GM19240 (cell line): Measurements from ENCODE around the gene KRTAP5-5.
"Not testable (repeated sequence)": the region's sequence is repeated elsewhere in the genome, so short reads cannot be mapped to it uniquely, and the experiment has no call there.

ENCODE experiments used
- DNase-seq: peaks from one replicate; pipeline ENCODE4 v3.0.0; 2011; ENCODE audit warnings: low spot score; ENCODE audit not compliant: insufficient read length

KRTAP5-5 gene

GRCh38 chr11:1655168-1656060, 25.8 kb downstream of the KRTAP5-5 start:
- no peak for DNase-seq

GRCh38 chr11:1656061-1656441, 26.5 kb downstream of the KRTAP5-5 start:
- DNase-seq: no peak

GRCh38 chr11:1656670-1657069, 27.1 kb downstream of the KRTAP5-5 start:
- DNase-seq: no peak

DNA sequence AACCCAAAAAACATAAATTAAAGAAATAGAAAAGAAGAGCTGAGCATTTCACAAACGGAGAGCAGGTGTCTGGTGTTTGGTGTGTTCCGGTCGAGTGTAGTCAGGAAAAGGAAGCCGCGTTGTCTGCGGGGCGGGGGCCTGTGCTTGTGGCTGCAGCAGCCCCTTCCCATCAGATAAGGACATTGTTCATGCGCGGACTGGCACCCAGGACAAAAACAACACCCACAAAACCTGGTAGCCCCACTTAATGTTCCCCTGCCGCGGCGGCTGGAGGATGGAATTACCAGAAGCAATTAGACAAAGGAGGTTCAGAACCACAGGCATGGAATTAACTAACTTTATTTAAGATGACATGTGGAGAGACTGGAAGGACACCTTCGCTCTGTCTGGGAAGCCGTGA, 29.9 kb downstream of the KRTAP5-5 start:
- DNase-seq: no peak

DNA sequence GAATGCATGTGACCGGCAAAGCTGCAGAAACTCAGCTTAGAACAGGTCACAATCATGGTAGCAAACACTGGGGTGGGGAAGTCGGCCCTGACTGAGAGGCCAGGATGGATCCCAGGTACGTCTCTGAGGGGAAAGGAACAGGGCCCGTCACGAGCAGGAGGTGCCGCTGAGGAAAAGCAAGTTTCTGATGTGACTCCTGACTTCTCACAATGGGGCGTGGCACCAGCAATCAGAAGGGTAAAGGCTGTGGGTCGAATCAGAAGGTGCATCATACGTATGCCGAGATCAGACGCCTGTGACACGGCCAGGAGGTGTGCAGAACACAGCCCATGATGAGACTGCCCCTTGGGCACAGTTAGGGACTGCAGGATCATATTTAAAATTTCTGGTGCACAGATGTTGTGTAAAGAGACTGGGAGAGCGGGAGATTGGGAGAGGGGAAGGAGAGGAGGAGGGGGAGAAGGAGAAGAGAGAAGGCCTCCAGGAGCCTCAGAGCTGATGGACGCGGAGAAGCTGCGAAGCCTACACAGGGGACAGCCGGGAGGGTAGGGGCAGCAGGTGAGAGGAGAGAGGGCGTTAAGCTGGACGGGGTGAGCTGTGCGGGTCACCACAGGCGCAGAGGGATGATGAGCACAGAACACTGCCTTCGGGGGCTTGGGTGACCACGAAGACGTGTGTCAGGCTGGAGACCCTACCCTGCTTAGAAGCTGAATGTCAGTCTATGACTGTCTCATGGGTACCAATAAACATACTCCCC, 30.7 kb downstream of the KRTAP5-5 start:
- DNase-seq: no peak

GRCh38 chr11:1661454-1662269, 32.1 kb downstream of the KRTAP5-5 start:
- DNase-seq: not testable (repeated sequence)

- DNase-seq: not testable (repeated sequence)
These were observed 33.2 kb downstream of the KRTAP5-5 start for GRCh38 chr11:1662699-1663283.

GRCh38 chr11:1665313-1665712, 35.7 kb downstream of the KRTAP5-5 start:
- DNase-seq: no peak

GRCh38 chr11:1667121-1667850, 37.7 kb downstream of the KRTAP5-5 start:
- no peak for DNase-seq

DNA sequence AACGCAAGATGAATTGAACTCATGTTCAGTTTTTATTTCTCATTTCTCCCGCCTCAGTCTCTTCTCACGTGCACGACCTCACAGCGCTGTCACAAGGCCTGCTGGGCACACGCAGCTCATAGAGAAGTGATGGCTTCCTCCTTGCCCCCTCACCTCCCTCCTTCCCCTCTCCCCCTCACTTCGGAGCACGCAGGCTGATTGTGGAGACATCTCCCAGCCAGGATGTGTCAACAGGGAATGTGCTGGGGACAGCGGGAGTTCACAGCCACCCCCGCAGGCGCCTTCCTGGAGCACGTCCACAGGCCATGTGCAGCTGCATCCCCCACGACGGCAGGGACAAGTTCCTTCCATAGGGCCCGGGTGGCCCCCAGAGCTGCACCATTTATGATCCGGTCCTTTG, 38.3 kb downstream of the KRTAP5-5 start:
- no peak for DNase-seq

GRCh38 chr11:1668911-1669473, 39.4 kb downstream of the KRTAP5-5 start:
- no peak for DNase-seq

GRCh38 chr11:1669546-1670218, 40.1 kb downstream of the KRTAP5-5 start:
- no peak for DNase-seq

GRCh38 chr11:1670457-1670856, 40.9 kb downstream of the KRTAP5-5 start:
- not testable (repeated sequence) for DNase-seq

DNA sequence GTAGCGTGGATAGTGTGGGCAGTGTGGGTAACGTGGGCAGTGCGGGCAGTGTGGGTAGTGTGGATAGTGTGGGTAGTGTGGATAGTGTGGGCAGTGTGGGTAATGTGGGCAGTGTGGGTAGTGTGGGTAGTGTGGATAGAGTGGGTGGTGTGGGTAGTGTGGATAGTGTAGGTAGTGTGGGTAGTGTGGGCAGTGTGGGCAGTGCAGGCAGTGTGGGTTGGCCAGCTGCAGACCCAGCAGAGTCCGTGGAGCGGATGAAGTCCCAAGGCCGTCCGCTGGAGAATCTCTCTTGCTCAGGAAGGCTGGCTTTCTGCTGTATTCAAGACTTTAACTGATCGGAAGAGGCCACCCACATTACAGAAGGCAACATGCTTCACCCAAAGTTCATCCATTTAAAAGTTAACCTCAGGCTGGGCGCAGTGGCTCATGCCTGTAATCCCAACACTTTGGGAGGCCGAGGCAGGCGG, 41.4 kb downstream of the KRTAP5-5 start:
- no peak for DNase-seq

DNA sequence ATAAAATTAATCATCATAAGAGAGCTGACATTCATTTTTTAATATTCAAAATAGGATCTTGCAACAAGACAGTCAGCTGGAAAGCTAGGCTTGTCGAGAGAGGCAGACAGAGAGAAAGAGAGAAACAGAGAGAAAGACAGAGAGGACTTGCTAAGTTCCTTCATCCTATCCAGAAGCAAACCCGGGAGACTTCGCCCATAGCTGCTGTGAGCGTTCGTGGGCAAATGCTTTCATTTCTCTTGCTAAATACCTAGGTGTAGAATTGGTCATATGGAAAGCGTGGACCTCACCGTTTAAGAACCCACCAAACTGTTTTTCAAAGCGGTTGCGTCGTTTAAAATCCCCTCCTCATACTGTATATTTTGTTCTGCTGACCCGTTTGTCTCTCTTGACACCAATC, 42.1 kb downstream of the KRTAP5-5 start:
- DNase-seq: no peak

DNA sequence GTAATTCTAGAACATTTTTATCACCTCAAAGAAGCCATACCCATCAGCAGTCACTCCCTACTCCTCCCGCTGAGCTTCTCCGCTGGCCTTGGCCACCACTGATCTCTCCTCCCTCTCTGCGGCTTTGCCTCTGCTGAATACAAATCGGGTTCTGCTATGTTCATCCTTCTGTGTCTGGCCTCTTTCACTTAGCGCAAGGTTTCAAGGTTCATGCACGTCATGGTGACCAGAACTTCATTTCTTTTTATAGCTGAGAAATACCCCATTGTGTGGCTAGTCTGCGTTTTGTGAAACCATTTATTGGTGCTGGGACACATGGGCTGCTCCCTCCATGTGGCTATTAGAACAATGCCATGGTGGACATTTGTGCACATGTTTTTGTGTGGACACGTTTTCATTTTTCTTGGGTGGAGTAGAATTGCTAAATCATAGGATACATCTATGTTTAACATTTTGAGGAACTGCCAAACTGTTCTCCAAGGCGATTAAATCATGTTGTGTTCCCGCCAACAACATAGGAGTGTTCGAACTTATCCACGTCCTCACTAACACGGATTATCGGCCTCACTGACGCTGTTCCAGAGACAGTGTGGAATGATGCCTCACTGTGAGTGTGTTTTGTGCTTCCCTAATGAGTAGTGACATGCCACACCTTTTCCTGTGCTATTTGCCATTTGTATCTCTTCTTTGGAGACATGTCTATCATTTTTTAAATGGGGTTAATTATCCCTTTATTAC, 43.2 kb downstream of the KRTAP5-5 start:
- no peak for DNase-seq

- DNase-seq: no peak
These were observed 44.0 kb downstream of the KRTAP5-5 start for GRCh38 chr11:1673446-1674172.
